ENCODE results near the gene AJM1.

GRCh38 chr9:136829981-136830885 lies 12.0 kb upstream of the AJM1 start:
- TF ChIP-seq CTCF (IDR thresholded peaks at IDR 0.05) (no peak), POLR2A (IDR thresholded peaks at IDR 0.05) (no peak)
